WTC11 (cell line): Measurements from ENCODE around the gene TMEM17.

Experiments used
- CTCF ChIP-seq: fragments of 200-600 bp; IDR thresholded peaks from 2 replicates; pipeline ENCODE4 v1.8.0; 2022; ENCODE audit warnings: antibody characterized with exemption
- ZNF138 ChIP-seq: sonication (generic); formaldehyde crosslinking; conservative IDR thresholded peaks from 2 replicates; pipeline ENCODE4 v1.8.1; 2022; ENCODE audit warnings: mild to moderate bottlenecking, moderate library complexity, missing genetic modification reagents

DNA sequence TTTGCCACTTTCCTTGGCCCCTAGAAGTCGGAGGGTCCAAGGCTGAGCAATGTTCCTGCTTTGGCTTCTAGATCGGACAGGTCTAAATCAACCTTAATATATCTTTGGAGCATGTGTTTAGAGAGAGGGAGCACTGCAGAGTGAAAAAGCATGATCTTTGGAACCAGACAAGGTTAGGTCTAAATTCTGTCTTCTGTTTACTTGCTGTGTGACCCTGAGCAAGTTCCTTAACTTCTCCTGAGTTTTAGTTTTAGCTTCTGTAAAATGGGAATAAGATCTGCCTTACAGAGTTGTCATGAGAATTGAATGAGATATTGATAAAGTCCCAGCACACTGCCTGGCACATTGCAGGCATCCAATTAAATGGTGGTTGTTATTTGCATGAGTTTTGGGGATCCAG lies 13.9 kb downstream of the TMEM17 start:
- TF ChIP-seq ZNF138 (CRISPR knock-in tag) = no peak
- TF ChIP-seq CTCF = no peak
